D721Med (cell line): ENCODE measurements around the gene PAX7.

Experiments used
- DNase-seq: peaks from one replicate; pipeline ENCODE4 v3.0.0; 2011; ENCODE audit warnings: low spot score; ENCODE audit not compliant: insufficient read length
- FAIRE-seq: peaks from 2 replicates; lab custom pipeline; 2011; peaks lifted over from hg19 to GRCh38; lab: Jason Lieb, UNC
- CTCF ChIP-seq: IDR thresholded peaks from 2 replicates; pipeline ENCODE4 v1.5.1; 2012; ENCODE audit warnings: mild to moderate bottlenecking, control low read depth; ENCODE audit not compliant: insufficient read depth; ENCODE audit errors: missing control alignments

PAX7 gene

GRCh38 chr1:18646091-18646785, 15.6 kb downstream of the PAX7 start:
- no peak for FAIRE-seq
- no peak for DNase-seq
- TF ChIP-seq CTCF, result no peak

- no peak for TF ChIP-seq CTCF
- DNase-seq (no peak), FAIRE-seq (no peak)
Observed at GRCh38 chr1:18646786-18647410, 16.3 kb downstream of the PAX7 start.

- no peak for TF ChIP-seq CTCF
- DNase-seq, result no peak
- FAIRE-seq, result no peak
Observed at GRCh38 chr1:18647681-18648214, 17.1 kb downstream of the PAX7 start.

- no peak for FAIRE-seq
- no peak for TF ChIP-seq CTCF
- DNase-seq, result no peak
Observed at GRCh38 chr1:18649693-18650370, 19.2 kb downstream of the PAX7 start.

- no peak for TF ChIP-seq CTCF
- no peak for FAIRE-seq
Observed at GRCh38 chr1:18651713-18652112, 21.1 kb downstream of the PAX7 start.

GRCh38 chr1:18652791-18653190, 22.1 kb downstream of the PAX7 start:
- FAIRE-seq (no peak), DNase-seq (no peak)
- no peak for TF ChIP-seq CTCF

More at GRCh38 chr1:18651713-18652112, 21.1 kb downstream of the PAX7 start:
- DNase-seq, result no peak
